GM12878 (cell line): ENCODE measurements around the gene CAPN14. TPM values are rescaled to one million over a fixed set of nuclear protein-coding genes. Genes with fewer than 3 reads are reported as not detected.
A peak's percentile ranks its signal among the peaks of the same experiment; 100 is the strongest.

Source experiments
- ATAC-seq: fragments of 200-7000 bp; cut with Tn5 transposase; 3 replicates; pipeline ENCODE4 v1.9.1; 2020; ENCODE audit warnings: mild to moderate bottlenecking, moderate library complexity
- BruUV-seq: library from RNA; stranded (reverse); fragments of 400-500 nt; replicated peaks from 2 replicates; lab custom pipeline; 2021; lab: Mats Ljungman, UMichigan
- CTCF ChIA-PET: fragments of 300-600 bp; sonication (Branson Sonifier 250); formaldehyde crosslinking; extraction: SDS; loops from one replicate; lab custom pipeline; 2021; ENCODE audit warnings: inconsistent platforms; lab: Yijun Ruan, JAX
- POLR2A ChIA-PET: fragments of 350-600 bp; formaldehyde crosslinking; extraction: SDS; loops from one replicate; lab custom pipeline; 2021; ENCODE audit warnings: inconsistent platforms; lab: Charles Lee
- RAD21 ChIA-PET: fragments of 300-600 bp; sonication (Branson Sonifier 250); formaldehyde crosslinking; loops from one replicate; lab custom pipeline; 2023; ENCODE audit warnings: antibody characterized with exemption; ENCODE audit not compliant: unreplicated experiment; lab: Charles Lee
- SMC1A ChIA-PET: fragments of 300-600 bp; sonication (Branson Sonifier 250); formaldehyde crosslinking; loops from one replicate; lab custom pipeline; 2023; ENCODE audit not compliant: unreplicated experiment, uncharacterized antibody; lab: Charles Lee
- DNase-seq: peaks from one replicate; pipeline ENCODE4 v3.0.0-alpha.2; 2011; ENCODE audit warnings: low read depth, low spot score
- FAIRE-seq: peaks from 3 replicates; lab custom pipeline; 2011; peaks lifted over from hg19 to GRCh38; lab: Jason Lieb, UNC
- H2AFZ ChIP-seq: 2 replicates; pipeline ENCODE4 v1.6.0; 2011; ENCODE audit warnings: low read depth, low read length, control low read depth; ENCODE audit not compliant: control insufficient read depth
- H3K27ac ChIP-seq: 2 replicates; pipeline ENCODE4 v1.5.1; 2011; ENCODE audit warnings: control low read depth; ENCODE audit not compliant: control insufficient read depth, insufficient read depth
- H3K27me3 ChIP-seq, 2 experiments: replicated peaks in 1 of 2; 2 replicates each; pipeline versions ENCODE4 v1.6.0 to v1.6.1; 2011; ENCODE audit warnings: low read length in 1 of 2; ENCODE audit not compliant: control insufficient read depth in 2 of 2, insufficient read depth in 2 of 2
- H3K36me3 ChIP-seq, 2 experiments: 2 replicates each; pipeline ENCODE4 v1.5.1; 2011; ENCODE audit warnings: low read length in 1 of 2; ENCODE audit not compliant: control insufficient read depth in 2 of 2, insufficient read depth in 2 of 2
- H3K4me1 ChIP-seq: 2 replicates; pipeline ENCODE4 v1.6.1; 2011; ENCODE audit warnings: mild to moderate bottlenecking, low read length, moderate library complexity, mixed read lengths; ENCODE audit not compliant: control insufficient read depth, insufficient read depth
- H3K4me2 ChIP-seq: 2 replicates; pipeline ENCODE4 v1.6.0; 2011; ENCODE audit warnings: control low read depth; ENCODE audit not compliant: control insufficient read depth, insufficient read depth
- H3K4me3 ChIP-seq: fragments of 200-600 bp; sonication (generic); 2 replicates; pipeline ENCODE4 v1.5.1; 2016
- H3K79me2 ChIP-seq: 2 replicates; pipeline ENCODE4 v1.6.0; 2011; ENCODE audit warnings: low read length; ENCODE audit not compliant: control insufficient read depth, insufficient read depth
- H3K9ac ChIP-seq: 2 replicates; pipeline ENCODE4 v1.8.0; 2011; ENCODE audit warnings: low read length, control low read depth, mixed read lengths; ENCODE audit not compliant: control insufficient read depth, insufficient read depth
- H3K9me3 ChIP-seq: replicated peaks from 3 replicates; pipeline ENCODE4 v1.5.1; 2011; ENCODE audit warnings: mild to moderate bottlenecking, low read length; ENCODE audit not compliant: control insufficient read depth, insufficient read depth
- H4K20me1 ChIP-seq: 2 replicates; pipeline ENCODE4 v1.6.0; 2011; ENCODE audit not compliant: control insufficient read depth, insufficient read depth
- ATF7 ChIP-seq: fragments of 450-650 bp; IDR thresholded peaks from 2 replicates; pipeline ENCODE4 v1.6.1; 2016; ENCODE audit warnings: low read depth, mild to moderate bottlenecking
- MEF2B ChIP-seq: fragments of 450-650 bp; IDR thresholded peaks from 2 replicates; pipeline ENCODE4 v1.6.1; 2018; ENCODE audit warnings: mild to moderate bottlenecking, moderate library complexity; ENCODE audit not compliant: partially characterized antibody, poor library complexity, severe bottlenecking
- NBN ChIP-seq: fragments of 450-650 bp; IDR thresholded peaks from 2 replicates; pipeline ENCODE4 v1.6.1; 2016
- RUNX3 ChIP-seq: IDR thresholded peaks from 2 replicates; pipeline ENCODE4 v1.6.1; 2012; ENCODE audit warnings: low read length, inconsistent platforms
- SRF ChIP-seq, 2 experiments: IDR thresholded peaks; 2 replicates each; pipeline ENCODE4 v1.6.1; 2011; ENCODE audit warnings: low read depth in 2 of 2, low read length in 2 of 2, mild to moderate bottlenecking in 1 of 2, moderate library complexity in 1 of 2
- TARDBP ChIP-seq: IDR thresholded peaks from 2 replicates; pipeline ENCODE4 v1.6.1; 2016; ENCODE audit warnings: borderline replicate concordance
- WGBS: methylation state at CpG from one replicate; pipeline ENCODE4 v1.1.6; 2016; ENCODE audit warnings: low lambda C conversion rate; ENCODE audit not compliant: insufficient replicate concordance, insufficient coverage; ENCODE audit errors: missing lambda C conversion rate; 5-methylcytosine and 5-hydroxymethylcytosine counted together
- in situ Hi-C: fragments of 300-500 bp; cut with MboI; formaldehyde crosslinking; loops from 9 replicates; pipeline ENCODE4 v1.14.3; 2018; ENCODE audit warnings: mixed read lengths
- intact Hi-C: fragments of 100-400 bp; cut with micrococcal nuclease; formaldehyde crosslinking; loops from one replicate; pipeline ENCODE4 v1.14.2; 2022; ENCODE audit not compliant: unreplicated experiment
- polyA plus RNA-seq, 11 experiments: library from polyadenylated mRNA; depleted of rRNA in 4 of 11; unstranded in 6 of 11; stranded (reverse) in 5 of 11; fragments of >200 nt; fragmentation: Nextera tagmentation in 4 of 11; fragmentation: Illumina TruSeq in 1 of 11; extraction: Ambion mirVana in 4 of 11; extraction: Trizol in 1 of 11; gene quantifications; 1 replicate in 1 of 11; 2 replicates in 10 of 11; pipeline versions ENCODE4 v1.2.1 to v1.2.3, GENCODE V29; 2011 to 2016; ENCODE audit warnings: inconsistent platforms in 2 of 11, missing spikeins in 2 of 11, low read depth in 1 of 11
- total RNA-seq, 4 experiments: library from RNA; depleted of rRNA in 3 of 4; stranded (reverse); fragments of >200 nt in 3 of 4; fragmentation: Illumina TruSeq in 1 of 4; extraction: Trizol in 1 of 4; gene quantifications; 2 replicates each; pipeline versions ENCODE4 v1.2.1 to v1.2.3, GENCODE V29; 2013 to 2021
- TF ChIP-seq, protein P1 (sequence below): fragments of 450-650 bp; IDR thresholded peaks from 2 replicates; pipeline ENCODE4 v1.6.1; 2016; ENCODE audit warnings: mild to moderate bottlenecking

Gene CAPN14
- total and polyA plus RNA-seq, 10 of the 15 experiments (the other 5 are each of a cell fraction or from before 2014, with no cell fraction given), result 0.08 to 1.5 (median 1.1) TPM

DNA sequence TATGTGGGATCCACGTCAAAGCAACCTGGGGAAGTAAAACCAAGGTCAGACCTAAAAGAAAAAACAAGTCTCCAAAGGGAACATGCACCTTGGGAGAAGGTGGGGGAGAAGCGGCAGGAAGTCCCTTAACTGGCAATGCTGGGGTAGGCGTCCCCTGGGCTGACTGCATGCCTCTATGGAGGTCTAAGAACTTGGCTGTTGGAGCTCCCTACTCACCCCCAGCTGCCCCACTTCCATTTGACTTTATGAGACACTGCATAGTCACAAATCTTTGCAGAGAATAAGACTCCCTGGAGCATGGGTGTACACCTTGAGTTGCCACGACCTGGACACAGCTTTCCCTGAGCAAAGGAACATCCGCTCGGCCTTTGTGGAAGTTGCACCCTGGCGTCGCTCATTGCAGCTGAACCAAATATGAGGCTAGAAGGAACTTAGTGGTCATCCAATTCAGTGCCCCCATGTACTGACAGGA, 2.8 kb downstream of the CAPN14 start:
- ChIA-PET POLR2A (interaction anchor here (0.9 kb wide), 1 partner anchor 46 kb away, joined by 3 read pairs; no protein-coding TSS in a partner anchor), RAD21 (no interaction called here), SMC1A (interaction anchor here (1.1 kb wide), 1 partner anchor 12 kb away, joined by 3 read pairs; no protein-coding TSS in a partner anchor), CTCF (no interaction called here)
- Histone ChIP-seq H2AFZ (no peak overlapping the region), H4K20me1 (no peaks in the 10 kb centered on the region), H3K79me2 (no peaks in the 10 kb centered on the region), H3K4me1 (peaks cover 45% of the 10 kb centered on the region), H3K27ac (no peak overlapping the region), H3K4me3 (no peak overlapping the region), H3K4me2 (no peak overlapping the region), H3K9me3 (no peaks in the 10 kb centered on the region), H3K9ac (no peak overlapping the region), H3K27me3 (no peaks in the 10 kb centered on the region), H3K36me3 (no peaks in the 10 kb centered on the region)
- DNase-seq (no peak), ATAC-seq (no peak), FAIRE-seq (no peak)
- in situ Hi-C loops, result no loop called here
- intact Hi-C loops, result no loop called here
- TF ChIP-seq TARDBP, result no peak
- 0 out of 4 replicates have a peak, but pooled peaks of 1 of the 2 experiments have one; percentile 36 for TF ChIP-seq SRF (IDR thresholded peaks at IDR 0.05; ENCODE audit: low read depth in 2 of 2, low read length in 2 of 2)
- no TSS peak for BruUV-seq
- 61% methylated on average over 8 of the region's 8 CpGs for WGBS

DNA sequence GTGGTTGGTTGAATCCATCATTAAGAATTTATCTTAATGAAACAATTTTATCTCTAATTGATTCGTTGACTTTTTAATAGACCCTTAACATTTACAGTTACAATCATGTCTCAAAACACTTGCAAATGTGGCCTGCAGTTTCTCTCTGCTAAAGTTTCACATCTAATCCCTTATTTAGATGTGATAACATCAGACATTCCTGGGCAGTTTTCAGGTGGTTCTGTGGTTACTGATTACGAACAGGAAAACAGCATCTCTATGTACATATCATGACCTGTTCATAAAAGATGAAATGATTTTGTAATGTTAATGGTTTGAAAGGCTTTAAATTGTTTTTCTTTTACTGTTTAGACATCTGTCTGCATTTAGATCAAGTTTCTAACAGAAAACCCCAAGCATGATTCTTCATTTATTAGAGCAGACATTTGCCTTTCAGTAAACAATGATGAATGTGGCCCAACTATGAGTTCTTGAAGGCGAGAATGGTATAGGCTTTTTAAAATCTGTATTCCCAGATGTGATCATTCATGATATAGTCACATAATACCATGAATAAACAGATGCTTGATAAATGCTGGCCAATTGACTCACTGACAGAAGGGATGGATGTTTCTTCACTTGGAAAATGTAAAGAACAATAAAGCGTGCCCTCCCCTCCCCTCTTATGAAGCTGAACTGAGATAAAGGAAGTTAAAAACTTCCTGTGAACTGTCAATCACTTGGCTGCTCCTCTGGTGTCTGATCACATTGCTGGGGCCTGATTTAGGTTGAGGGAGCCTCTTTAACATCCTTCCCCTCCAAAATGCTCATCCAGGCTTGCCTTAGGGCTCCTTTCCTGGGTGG, 3.5 kb downstream of the CAPN14 start:
- Histone ChIP-seq H3K4me2 (no peak overlapping the region; the same call in 1 of the 2 replicates), H4K20me1 (no peaks in the 10 kb centered on the region), H3K9me3 (no peaks in the 10 kb centered on the region), H3K36me3 (no peaks in the 10 kb centered on the region), H3K4me3 (no peak overlapping the region), H3K4me1 (peaks cover 39% of the 10 kb centered on the region), H3K27ac (no peak overlapping the region), H3K27me3 (no peaks in the 10 kb centered on the region), H2AFZ (no peak overlapping the region), H3K9ac (no peak overlapping the region), H3K79me2 (no peaks in the 10 kb centered on the region)
- ATAC-seq, result no peak
- in situ Hi-C loops (no loop called here), intact Hi-C loops (no loop called here)
- RAD21 ChIA-PET, result no interaction called here
- CTCF ChIA-PET, result no interaction called here
- POLR2A ChIA-PET, result interaction anchor here (0.9 kb wide), 1 partner anchor 47 kb away, joined by 3 read pairs; no protein-coding TSS in a partner anchor
- SMC1A ChIA-PET, result no interaction called here
- WGBS, result 1% methylated on average over 4 of the region's 4 CpGs
- no peak for DNase-seq
- no peak for FAIRE-seq
- TF ChIP-seq, protein P1, sequence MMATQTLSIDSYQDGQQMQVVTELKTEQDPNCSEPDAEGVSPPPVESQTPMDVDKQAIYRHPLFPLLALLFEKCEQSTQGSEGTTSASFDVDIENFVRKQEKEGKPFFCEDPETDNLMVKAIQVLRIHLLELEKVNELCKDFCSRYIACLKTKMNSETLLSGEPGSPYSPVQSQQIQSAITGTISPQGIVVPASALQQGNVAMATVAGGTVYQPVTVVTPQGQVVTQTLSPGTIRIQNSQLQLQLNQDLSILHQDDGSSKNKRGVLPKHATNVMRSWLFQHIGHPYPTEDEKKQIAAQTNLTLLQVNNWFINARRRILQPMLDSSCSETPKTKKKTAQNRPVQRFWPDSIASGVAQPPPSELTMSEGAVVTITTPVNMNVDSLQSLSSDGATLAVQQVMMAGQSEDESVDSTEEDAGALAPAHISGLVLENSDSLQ, result 0 out of 2 replicates have a peak, but pooled peaks have one; percentile 21
- TF ChIP-seq NBN (no peak), MEF2B (no peak), ATF7 (no peak), RUNX3 (peak; percentile 8; the same call in 1 of the 2 replicates)
- BruUV-seq, result no TSS peak
